ENCODE data around the gene TMEM86A. TPM values are rescaled to one million over a fixed set of nuclear protein-coding genes. Genes with fewer than 3 reads are reported as not detected.

The TMEM86A gene
- total RNA-seq, 1 experiment from 2014 or later: 0.09 TPM

DNA sequence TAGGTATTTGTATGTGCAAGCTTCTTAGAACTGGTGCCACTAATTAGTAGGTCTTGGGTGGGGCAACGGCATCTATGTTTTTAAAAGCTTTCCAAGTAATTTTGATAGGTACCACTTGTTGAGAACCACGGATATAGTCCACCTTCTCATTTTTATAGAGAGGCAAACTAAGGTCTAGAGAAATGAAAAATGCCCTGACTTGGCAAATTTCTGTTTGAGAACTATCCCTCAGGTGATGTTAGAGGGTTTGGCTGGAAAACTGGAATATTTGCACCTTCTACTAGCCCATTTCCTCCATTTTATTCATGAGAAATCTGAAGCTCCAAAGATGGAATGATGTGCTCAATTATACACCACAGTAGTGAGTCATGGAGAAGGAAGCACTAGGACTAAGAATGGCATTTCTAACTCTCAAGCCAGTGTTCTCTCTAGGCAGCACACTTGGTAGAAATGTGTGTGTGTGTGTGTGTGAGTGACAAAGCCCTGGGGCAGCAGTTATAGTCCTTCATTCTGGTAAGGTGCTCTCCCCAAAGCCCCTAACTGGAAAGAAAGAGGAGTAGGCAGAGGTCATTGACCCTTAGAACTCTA lies 1.8 kb upstream of the TMEM86A start:
- CTCF ChIA-PET: interaction anchor here (0.8 kb wide), 1 partner anchor 31 kb away, joined by 3 read pairs; no protein-coding TSS in a partner anchor
- Histone ChIP-seq H3K36me3 (ENCODE audit: insufficient read depth, low read length, poor library complexity, severe bottlenecking) (no peaks in the 10 kb centered on the region), H3K4me1 (ENCODE audit: insufficient read depth, low read length, poor library complexity, severe bottlenecking) (no peaks in the 10 kb centered on the region), H3K27ac (ENCODE audit: low read depth, low read length, poor library complexity, severe bottlenecking) (no peak overlapping the region), H3K27me3 (replicated peaks; ENCODE audit: insufficient read depth, low read depth, low read length, poor library complexity) (no peaks in the 10 kb centered on the region), H3K9me3 (ENCODE audit: low read depth, low read length, poor library complexity, severe bottlenecking) (no peaks in the 10 kb centered on the region), H3K4me3 (ENCODE audit: low read depth, low read length, poor library complexity, severe bottlenecking) (no peak overlapping the region)
- no TSS peak for BruUV-seq (replicated peaks)
- no peak for TF ChIP-seq EZH2 (IDR thresholded peaks at IDR 0.05; ENCODE audit: borderline replicate concordance, low read depth, low read length, poor library complexity, severe bottlenecking)
- TF ChIP-seq, protein P1, sequence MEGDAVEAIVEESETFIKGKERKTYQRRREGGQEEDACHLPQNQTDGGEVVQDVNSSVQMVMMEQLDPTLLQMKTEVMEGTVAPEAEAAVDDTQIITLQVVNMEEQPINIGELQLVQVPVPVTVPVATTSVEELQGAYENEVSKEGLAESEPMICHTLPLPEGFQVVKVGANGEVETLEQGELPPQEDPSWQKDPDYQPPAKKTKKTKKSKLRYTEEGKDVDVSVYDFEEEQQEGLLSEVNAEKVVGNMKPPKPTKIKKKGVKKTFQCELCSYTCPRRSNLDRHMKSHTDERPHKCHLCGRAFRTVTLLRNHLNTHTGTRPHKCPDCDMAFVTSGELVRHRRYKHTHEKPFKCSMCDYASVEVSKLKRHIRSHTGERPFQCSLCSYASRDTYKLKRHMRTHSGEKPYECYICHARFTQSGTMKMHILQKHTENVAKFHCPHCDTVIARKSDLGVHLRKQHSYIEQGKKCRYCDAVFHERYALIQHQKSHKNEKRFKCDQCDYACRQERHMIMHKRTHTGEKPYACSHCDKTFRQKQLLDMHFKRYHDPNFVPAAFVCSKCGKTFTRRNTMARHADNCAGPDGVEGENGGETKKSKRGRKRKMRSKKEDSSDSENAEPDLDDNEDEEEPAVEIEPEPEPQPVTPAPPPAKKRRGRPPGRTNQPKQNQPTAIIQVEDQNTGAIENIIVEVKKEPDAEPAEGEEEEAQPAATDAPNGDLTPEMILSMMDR (conservative IDR thresholded peaks at IDR 0.05; ENCODE audit: low read depth, low read length): no peak
- intact Hi-C loops (cut with micrococcal nuclease; ENCODE audit: unreplicated experiment): no loop called here
- POLR2A ChIA-PET (ENCODE audit: low non-redundant PET): no interaction called here
- DNase-seq (ENCODE audit: low spot score): no peak

DNA sequence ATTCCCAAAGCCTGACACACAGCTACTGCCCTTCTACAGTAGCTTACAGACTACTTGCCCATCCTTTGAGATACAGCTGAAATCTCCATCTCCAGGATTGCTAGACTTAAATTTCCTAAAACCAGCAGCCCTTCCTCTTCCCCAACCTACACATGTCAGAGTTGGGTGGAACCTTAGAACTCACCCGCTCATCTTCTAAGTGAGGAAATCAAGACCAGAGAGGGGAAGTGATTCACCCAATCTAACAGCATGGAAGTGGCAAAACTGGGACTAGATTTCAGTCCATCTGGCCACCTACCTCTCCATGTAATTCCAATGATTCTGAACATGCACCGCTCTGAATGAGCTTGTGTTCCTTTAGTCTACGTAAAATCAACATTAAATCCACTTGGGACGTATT lies 1.0 kb upstream of the TMEM86A start:
- POLR2A ChIA-PET (ENCODE audit: low non-redundant PET): no interaction called here
- no peak for DNase-seq (ENCODE audit: low spot score)
- intact Hi-C loops (cut with micrococcal nuclease; ENCODE audit: unreplicated experiment): no loop called here
- no TSS peak for BruUV-seq (replicated peaks)
- no peaks in the 10 kb centered on the region for H3K9me3 ChIP-seq (ENCODE audit: low read depth, low read length, poor library complexity, severe bottlenecking)
- TF ChIP-seq EZH2 (IDR thresholded peaks at IDR 0.05; ENCODE audit: borderline replicate concordance, low read depth, low read length, poor library complexity, severe bottlenecking): no peak
- TF ChIP-seq, protein P1 (conservative IDR thresholded peaks at IDR 0.05; ENCODE audit: low read depth, low read length): no peak
- H3K36me3 ChIP-seq (ENCODE audit: insufficient read depth, low read length, poor library complexity, severe bottlenecking): no peaks in the 10 kb centered on the region
- H3K27ac ChIP-seq (ENCODE audit: low read depth, low read length, poor library complexity, severe bottlenecking): no peak overlapping the region
- no peak overlapping the region for H3K4me3 ChIP-seq (ENCODE audit: low read depth, low read length, poor library complexity, severe bottlenecking)
- H3K4me1 ChIP-seq (ENCODE audit: insufficient read depth, low read length, poor library complexity, severe bottlenecking): no peaks in the 10 kb centered on the region
- CTCF ChIA-PET: no interaction called here
- no peaks in the 10 kb centered on the region for H3K27me3 ChIP-seq (replicated peaks; ENCODE audit: insufficient read depth, low read depth, low read length, poor library complexity)

DNA sequence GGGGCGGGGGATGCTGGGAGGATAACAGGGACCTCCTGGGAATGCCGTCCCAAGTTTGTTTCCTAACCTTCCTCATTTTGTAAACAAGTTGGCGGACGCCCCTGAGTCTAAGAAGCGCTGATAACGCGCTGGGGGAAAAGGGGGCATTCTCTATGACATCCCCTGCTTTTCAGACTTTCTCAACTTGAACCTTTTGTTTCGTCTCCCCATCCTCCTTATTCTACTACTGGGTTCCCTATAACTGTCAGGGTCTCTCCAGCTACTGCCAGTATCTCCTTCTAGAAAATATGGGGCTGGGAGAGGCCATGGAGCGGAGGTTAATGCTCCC lies 654 bp downstream of the TMEM86A start:
- intact Hi-C loops (cut with micrococcal nuclease; ENCODE audit: unreplicated experiment): no loop called here
- Histone ChIP-seq H3K36me3 (ENCODE audit: insufficient read depth, low read length, poor library complexity, severe bottlenecking) (no peaks in the 10 kb centered on the region), H3K27me3 (replicated peaks; ENCODE audit: insufficient read depth, low read depth, low read length, poor library complexity) (no peaks in the 10 kb centered on the region), H3K27ac (ENCODE audit: low read depth, low read length, poor library complexity, severe bottlenecking) (no peak overlapping the region), H3K4me1 (ENCODE audit: insufficient read depth, low read length, poor library complexity, severe bottlenecking) (no peaks in the 10 kb centered on the region), H3K9me3 (ENCODE audit: low read depth, low read length, poor library complexity, severe bottlenecking) (no peaks in the 10 kb centered on the region), H3K4me3 (ENCODE audit: low read depth, low read length, poor library complexity, severe bottlenecking) (peak overlapping the region; percentile 59)
- ChIA-PET CTCF (no interaction called here), POLR2A (ENCODE audit: low non-redundant PET) (no interaction called here)
- TF ChIP-seq EZH2 (IDR thresholded peaks at IDR 0.05; ENCODE audit: borderline replicate concordance, low read depth, low read length, poor library complexity, severe bottlenecking): no peak
- TF ChIP-seq, protein P1 (conservative IDR thresholded peaks at IDR 0.05; ENCODE audit: low read depth, low read length): no peak
- no peak for DNase-seq (ENCODE audit: low spot score)
- no TSS peak for BruUV-seq (replicated peaks)

Data from A673 (cell line).